Activated gamma-delta T cell treated with anti-CD3 and anti-CD28 coated beads, Interleukin-2, amount 50 U/mL, for 16 hours (primary cell): ENCODE measurements around the gene TSPAN17.

ENCODE experiments used
- DNase-seq: peaks from one replicate; pipeline ENCODE4 v3.0.0-alpha.2; 2020; ENCODE audit warnings: low read depth

The TSPAN17 gene

GRCh38 chr5:176642675-176643490 is 4.4 kb upstream of the TSPAN17 start:
- no peak for DNase-seq

- DNase-seq = no peak
These were observed 3.6 kb upstream of the TSPAN17 start for GRCh38 chr5:176643491-176644219.

- DNase-seq = no peak
These were observed 3.0 kb upstream of the TSPAN17 start for GRCh38 chr5:176644294-176644693.

GRCh38 chr5:176644878-176645670 is 2.2 kb upstream of the TSPAN17 start:
- DNase-seq = no peak

- DNase-seq = no peak
These were observed 1.1 kb upstream of the TSPAN17 start for GRCh38 chr5:176646049-176646706.

GRCh38 chr5:176646707-176647029 is 616 bp upstream of the TSPAN17 start:
- no peak for DNase-seq

GRCh38 chr5:176647843-176648473 is 674 bp downstream of the TSPAN17 start:
- no peak for DNase-seq

GRCh38 chr5:176648474-176649194 is 1.4 kb downstream of the TSPAN17 start:
- DNase-seq = peak; percentile 43

GRCh38 chr5:176650354-176650884 is 3.1 kb downstream of the TSPAN17 start:
- DNase-seq = no peak

GRCh38 chr5:176651472-176651980 is 4.2 kb downstream of the TSPAN17 start:
- no peak for DNase-seq

GRCh38 chr5:176652136-176652535 is 4.9 kb downstream of the TSPAN17 start:
- no peak for DNase-seq

- DNase-seq = peak; percentile 83
These were observed 6.4 kb downstream of the TSPAN17 start for GRCh38 chr5:176653401-176654385.

GRCh38 chr5:176654856-176655255 is 7.6 kb downstream of the TSPAN17 start:
- DNase-seq = no peak

GRCh38 chr5:176656467-176656990 is 9.2 kb downstream of the TSPAN17 start:
- DNase-seq = no peak

GRCh38 chr5:176658007-176658599 is 10.8 kb downstream of the TSPAN17 start:
- peak; percentile 46 for DNase-seq

GRCh38 chr5:176658817-176659511 is 11.7 kb downstream of the TSPAN17 start:
- no peak for DNase-seq

GRCh38 chr5:176659512-176659839 is 12.2 kb downstream of the TSPAN17 start:
- DNase-seq = no peak

- no peak for DNase-seq
These were observed 12.7 kb downstream of the TSPAN17 start for GRCh38 chr5:176659860-176660461.
